ENCODE results near the gene NPHP4.

DNA sequence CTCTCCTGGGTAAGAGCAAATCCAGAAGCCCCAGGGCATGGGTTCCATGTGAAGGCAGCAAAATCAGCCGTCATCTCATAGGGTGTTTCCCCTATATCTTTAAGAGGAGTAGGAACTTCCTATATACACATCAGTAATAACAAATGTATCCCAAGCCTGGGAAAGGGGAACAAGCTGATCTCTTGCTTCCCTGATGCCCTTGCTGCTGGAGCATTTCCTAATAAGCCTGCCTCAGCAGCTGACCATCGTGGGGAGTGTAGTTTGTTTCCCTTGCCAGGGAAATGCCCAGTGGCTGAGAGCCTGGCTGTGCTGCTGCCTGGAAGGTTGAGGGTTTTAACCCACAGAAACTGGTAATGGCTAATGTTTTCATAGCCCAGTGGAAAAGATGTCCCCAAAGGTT lies 177.0 kb downstream of the NPHP4 start:
- TF ChIP-seq, protein P1, sequence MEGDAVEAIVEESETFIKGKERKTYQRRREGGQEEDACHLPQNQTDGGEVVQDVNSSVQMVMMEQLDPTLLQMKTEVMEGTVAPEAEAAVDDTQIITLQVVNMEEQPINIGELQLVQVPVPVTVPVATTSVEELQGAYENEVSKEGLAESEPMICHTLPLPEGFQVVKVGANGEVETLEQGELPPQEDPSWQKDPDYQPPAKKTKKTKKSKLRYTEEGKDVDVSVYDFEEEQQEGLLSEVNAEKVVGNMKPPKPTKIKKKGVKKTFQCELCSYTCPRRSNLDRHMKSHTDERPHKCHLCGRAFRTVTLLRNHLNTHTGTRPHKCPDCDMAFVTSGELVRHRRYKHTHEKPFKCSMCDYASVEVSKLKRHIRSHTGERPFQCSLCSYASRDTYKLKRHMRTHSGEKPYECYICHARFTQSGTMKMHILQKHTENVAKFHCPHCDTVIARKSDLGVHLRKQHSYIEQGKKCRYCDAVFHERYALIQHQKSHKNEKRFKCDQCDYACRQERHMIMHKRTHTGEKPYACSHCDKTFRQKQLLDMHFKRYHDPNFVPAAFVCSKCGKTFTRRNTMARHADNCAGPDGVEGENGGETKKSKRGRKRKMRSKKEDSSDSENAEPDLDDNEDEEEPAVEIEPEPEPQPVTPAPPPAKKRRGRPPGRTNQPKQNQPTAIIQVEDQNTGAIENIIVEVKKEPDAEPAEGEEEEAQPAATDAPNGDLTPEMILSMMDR (IDR thresholded peaks at IDR 0.05 in 4 of 5, conservative IDR thresholded peaks at IDR 0.05 in 1 of 5) = no peak
- TF ChIP-seq POLR2A (IDR thresholded peaks at IDR 0.05) = no peak
